Dendritic cell treated with granulocyte-macrophage colony-stimulating factor and Interleukin-4, amounts not matched to agents 40 ng/mL and 50 ng/mL, for 4 days (primary cell): ENCODE measurements around the gene CKS1B.

Experiments used
- H3K27ac Mint-ChIP-seq: one replicate; pipeline ENCODE4 v1.8.0; 2022; ENCODE audit warnings: mild to moderate bottlenecking, mixed read lengths
- H3K27me3 Mint-ChIP-seq: one replicate; pipeline ENCODE4 v1.8.0; 2022; ENCODE audit warnings: mild to moderate bottlenecking, mixed read lengths
- H3K36me3 Mint-ChIP-seq: one replicate; pipeline ENCODE4 v1.8.0; 2022; ENCODE audit warnings: low read depth, mixed read lengths
- H3K4me1 Mint-ChIP-seq: one replicate; pipeline ENCODE4 v1.8.0; 2022; ENCODE audit warnings: low read depth, mixed read lengths
- H3K4me3 Mint-ChIP-seq: one replicate; pipeline ENCODE4 v1.8.0; 2022; ENCODE audit warnings: mild to moderate bottlenecking, moderate library complexity, mixed read lengths
- H3K9me3 Mint-ChIP-seq: one replicate; pipeline ENCODE4 v1.8.0; 2022; ENCODE audit warnings: mixed read lengths
- intact Hi-C: fragments of 100-400 bp; cut with micrococcal nuclease; formaldehyde crosslinking; loops from one replicate; pipeline ENCODE4 v1.15.0; 2022

Gene CKS1B

GRCh38 chr1:154940651-154941194 is 33.8 kb upstream of the CKS1B start:
- H3K27me3 Mint-ChIP-seq: no peaks in the 10 kb centered on the region
- peaks cover 27% of the 10 kb centered on the region for H3K36me3 Mint-ChIP-seq
- intact Hi-C loops: no loop called here
- no peaks in the 10 kb centered on the region for H3K9me3 Mint-ChIP-seq
- H3K4me1 Mint-ChIP-seq: peaks cover 78% of the 10 kb centered on the region
- peak overlapping the region; percentile 56 for H3K27ac Mint-ChIP-seq
- H3K4me3 Mint-ChIP-seq: no peak overlapping the region

- H3K27me3 Mint-ChIP-seq: no peaks in the 10 kb centered on the region
- H3K27ac Mint-ChIP-seq: peak overlapping the region; percentile 83
- intact Hi-C loops: no loop called here
- H3K36me3 Mint-ChIP-seq: peaks cover 30% of the 10 kb centered on the region
- H3K4me3 Mint-ChIP-seq: no peak overlapping the region
- H3K9me3 Mint-ChIP-seq: no peaks in the 10 kb centered on the region
- H3K4me1 Mint-ChIP-seq: peaks cover 86% of the 10 kb centered on the region
Observed at GRCh38 chr1:154941333-154942013, 33.0 kb upstream of the CKS1B start.

GRCh38 chr1:154943649-154944400 is 30.7 kb upstream of the CKS1B start:
- peaks cover 45% of the 10 kb centered on the region for H3K36me3 Mint-ChIP-seq
- peak overlapping the region; percentile 83 for H3K27ac Mint-ChIP-seq
- intact Hi-C loops: no loop called here
- H3K4me3 Mint-ChIP-seq: peak overlapping the region; percentile 7
- H3K4me1 Mint-ChIP-seq: peaks cover 71% of the 10 kb centered on the region
- no peaks in the 10 kb centered on the region for H3K27me3 Mint-ChIP-seq
- no peaks in the 10 kb centered on the region for H3K9me3 Mint-ChIP-seq

GRCh38 chr1:154944401-154945159 is 29.9 kb upstream of the CKS1B start:
- Mint-ChIP-seq H3K9me3 (no peaks in the 10 kb centered on the region), H3K4me1 (peaks cover 65% of the 10 kb centered on the region), H3K4me3 (no peak overlapping the region), H3K27me3 (no peaks in the 10 kb centered on the region), H3K36me3 (peaks cover 52% of the 10 kb centered on the region), H3K27ac (peak overlapping the region; percentile 83)
- intact Hi-C loops: no loop called here

- Mint-ChIP-seq H3K9me3 (no peaks in the 10 kb centered on the region), H3K27ac (peak overlapping the region; percentile 83), H3K36me3 (peaks cover 57% of the 10 kb centered on the region), H3K4me3 (no peak overlapping the region), H3K4me1 (peaks cover 60% of the 10 kb centered on the region), H3K27me3 (no peaks in the 10 kb centered on the region)
- intact Hi-C loops: no loop called here
Observed at GRCh38 chr1:154945160-154945961, 29.1 kb upstream of the CKS1B start.

- peaks cover 66% of the 10 kb centered on the region for H3K36me3 Mint-ChIP-seq
Observed at GRCh38 chr1:154945962-154946850, 28.3 kb upstream of the CKS1B start.

GRCh38 chr1:154948079-154948478 is 26.4 kb upstream of the CKS1B start:
- Mint-ChIP-seq H3K9me3 (no peaks in the 10 kb centered on the region), H3K27me3 (no peaks in the 10 kb centered on the region), H3K4me1 (peaks cover 52% of the 10 kb centered on the region), H3K36me3 (peaks cover 84% of the 10 kb centered on the region), H3K4me3 (no peak overlapping the region), H3K27ac (peak overlapping the region; percentile 23)
- intact Hi-C loops: no loop called here

More at GRCh38 chr1:154945962-154946850, 28.3 kb upstream of the CKS1B start:
- H3K27me3 Mint-ChIP-seq: no peaks in the 10 kb centered on the region
- H3K9me3 Mint-ChIP-seq: no peaks in the 10 kb centered on the region
- H3K4me3 Mint-ChIP-seq: no peak overlapping the region
- peaks cover 52% of the 10 kb centered on the region for H3K4me1 Mint-ChIP-seq
- intact Hi-C loops: no loop called here
- H3K27ac Mint-ChIP-seq: peak overlapping the region; percentile 47

GRCh38 chr1:154951901-154952657 is 22.4 kb upstream of the CKS1B start:
- intact Hi-C loops: no loop called here
- H3K4me1 Mint-ChIP-seq: peaks cover 59% of the 10 kb centered on the region
- no peaks in the 10 kb centered on the region for H3K27me3 Mint-ChIP-seq
- H3K4me3 Mint-ChIP-seq: no peak overlapping the region
- no peaks in the 10 kb centered on the region for H3K9me3 Mint-ChIP-seq
- peaks cover 67% of the 10 kb centered on the region for H3K36me3 Mint-ChIP-seq
- peak overlapping the region; percentile 72 for H3K27ac Mint-ChIP-seq

GRCh38 chr1:154952664-154953063 is 21.8 kb upstream of the CKS1B start:
- H3K36me3 Mint-ChIP-seq: peaks cover 61% of the 10 kb centered on the region
- H3K4me1 Mint-ChIP-seq: peaks cover 63% of the 10 kb centered on the region
- no peak overlapping the region for H3K4me3 Mint-ChIP-seq
- no peaks in the 10 kb centered on the region for H3K9me3 Mint-ChIP-seq
- no peaks in the 10 kb centered on the region for H3K27me3 Mint-ChIP-seq
- peak overlapping the region; percentile 72 for H3K27ac Mint-ChIP-seq
- intact Hi-C loops: no loop called here

GRCh38 chr1:154953611-154954038 is 20.9 kb upstream of the CKS1B start:
- H3K27me3 Mint-ChIP-seq: no peaks in the 10 kb centered on the region
- H3K9me3 Mint-ChIP-seq: no peaks in the 10 kb centered on the region
- no peak overlapping the region for H3K4me3 Mint-ChIP-seq
- peaks cover 68% of the 10 kb centered on the region for H3K4me1 Mint-ChIP-seq
- H3K36me3 Mint-ChIP-seq: peaks cover 58% of the 10 kb centered on the region
- no peak overlapping the region for H3K27ac Mint-ChIP-seq
- intact Hi-C loops: no loop called here

GRCh38 chr1:154954541-154954940 is 19.9 kb upstream of the CKS1B start:
- peaks cover 58% of the 10 kb centered on the region for H3K36me3 Mint-ChIP-seq
- intact Hi-C loops: no loop called here
- H3K4me3 Mint-ChIP-seq: no peak overlapping the region
- no peak overlapping the region for H3K27ac Mint-ChIP-seq
- H3K27me3 Mint-ChIP-seq: no peaks in the 10 kb centered on the region
- peaks cover 74% of the 10 kb centered on the region for H3K4me1 Mint-ChIP-seq
- H3K9me3 Mint-ChIP-seq: no peaks in the 10 kb centered on the region
